Brain microvascular endothelial cell (primary cell): ENCODE measurements around the gene LMF1.

ENCODE experiments used
- DNase-seq: peaks from one replicate; pipeline ENCODE4 v3.0.0-alpha.2; 2020
- H3K27ac ChIP-seq: fragments of 250-450 bp; sonication (Bioruptor Pico); 2 replicates; pipeline ENCODE4 v1.5.1; 2020; ENCODE audit warnings: mild to moderate bottlenecking, moderate library complexity
- H3K27me3 ChIP-seq: fragments of 250-450 bp; sonication (Bioruptor Pico); replicated peaks from 2 replicates; pipeline ENCODE4 v1.5.1; 2020; ENCODE audit warnings: mild to moderate bottlenecking
- H3K36me3 ChIP-seq: fragments of 250-450 bp; sonication (Bioruptor Pico); replicated peaks from 2 replicates; pipeline ENCODE4 v1.5.1; 2020; ENCODE audit warnings: mild to moderate bottlenecking
- H3K4me3 ChIP-seq: 2 replicates; pipeline ENCODE4 v1.5.1; 2011; ENCODE audit warnings: low read depth, mild to moderate bottlenecking, control low read depth, low read length, moderate library complexity
- in situ Hi-C: cut with HindIII; loops from 2 replicates; pipeline ENCODE4 v1.10.0; 2017; ENCODE audit warnings: low sequenced_read_pairs, low pct_ligation_motif_present
- TF ChIP-seq, protein P1 (sequence below): IDR thresholded peaks from 2 replicates; pipeline ENCODE4 v1.5.1; 2011; ENCODE audit warnings: low read depth, mild to moderate bottlenecking, moderate library complexity, low read length, control low read depth, inconsistent platforms; ENCODE audit errors: missing control alignments

LMF1 gene

DNA sequence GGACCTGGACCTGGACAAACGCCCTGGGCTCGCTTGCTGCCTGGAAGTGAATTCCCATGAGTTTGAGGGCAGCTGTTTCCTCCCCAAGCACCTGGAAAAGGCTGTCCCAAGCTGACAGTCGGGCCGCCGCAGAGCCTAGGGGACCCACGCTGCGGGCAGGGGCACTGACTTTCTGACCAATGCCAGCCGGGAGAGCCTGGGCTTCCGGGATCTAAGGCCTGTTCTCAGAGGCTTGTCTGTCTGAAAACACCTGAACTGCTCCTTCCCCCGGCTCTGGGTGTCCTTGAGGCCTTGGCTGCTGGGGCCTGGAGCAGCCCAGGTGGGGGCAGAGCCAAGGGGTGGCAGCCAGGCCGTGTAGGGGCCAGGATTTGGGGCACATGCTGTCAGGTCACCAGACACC is 72.6 kb downstream of the LMF1 start:
- no peak overlapping the region for H3K27ac ChIP-seq
- DNase-seq = no peak
- TF ChIP-seq, protein P1, sequence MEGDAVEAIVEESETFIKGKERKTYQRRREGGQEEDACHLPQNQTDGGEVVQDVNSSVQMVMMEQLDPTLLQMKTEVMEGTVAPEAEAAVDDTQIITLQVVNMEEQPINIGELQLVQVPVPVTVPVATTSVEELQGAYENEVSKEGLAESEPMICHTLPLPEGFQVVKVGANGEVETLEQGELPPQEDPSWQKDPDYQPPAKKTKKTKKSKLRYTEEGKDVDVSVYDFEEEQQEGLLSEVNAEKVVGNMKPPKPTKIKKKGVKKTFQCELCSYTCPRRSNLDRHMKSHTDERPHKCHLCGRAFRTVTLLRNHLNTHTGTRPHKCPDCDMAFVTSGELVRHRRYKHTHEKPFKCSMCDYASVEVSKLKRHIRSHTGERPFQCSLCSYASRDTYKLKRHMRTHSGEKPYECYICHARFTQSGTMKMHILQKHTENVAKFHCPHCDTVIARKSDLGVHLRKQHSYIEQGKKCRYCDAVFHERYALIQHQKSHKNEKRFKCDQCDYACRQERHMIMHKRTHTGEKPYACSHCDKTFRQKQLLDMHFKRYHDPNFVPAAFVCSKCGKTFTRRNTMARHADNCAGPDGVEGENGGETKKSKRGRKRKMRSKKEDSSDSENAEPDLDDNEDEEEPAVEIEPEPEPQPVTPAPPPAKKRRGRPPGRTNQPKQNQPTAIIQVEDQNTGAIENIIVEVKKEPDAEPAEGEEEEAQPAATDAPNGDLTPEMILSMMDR = no peak
- H3K4me3 ChIP-seq = no peak overlapping the region
- in situ Hi-C loops = no loop called here
- no peaks in the 10 kb centered on the region for H3K27me3 ChIP-seq
- no peaks in the 10 kb centered on the region for H3K36me3 ChIP-seq

DNA sequence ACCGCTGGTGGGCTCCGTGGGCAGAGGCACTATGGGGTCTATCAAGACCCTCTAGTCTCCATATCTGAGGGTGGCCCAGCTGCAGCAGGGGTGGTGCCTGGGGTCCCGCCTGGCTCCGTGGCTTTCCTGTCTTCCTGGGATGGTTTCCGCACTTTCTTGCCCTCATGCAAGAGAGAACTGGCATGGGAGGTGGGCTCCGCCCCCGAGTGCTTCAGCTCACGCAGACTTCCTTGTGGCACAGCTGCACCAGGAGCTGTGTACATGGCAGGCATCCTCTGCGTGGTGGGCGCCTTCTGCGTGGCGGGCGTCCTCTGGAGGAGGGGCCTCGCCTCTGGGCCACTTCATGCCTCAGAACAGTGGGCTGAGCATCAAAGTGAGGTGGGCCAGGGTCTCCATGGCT is 73.1 kb downstream of the LMF1 start:
- Histone ChIP-seq H3K4me3 (no peak overlapping the region), H3K36me3 (no peaks in the 10 kb centered on the region), H3K27ac (no peak overlapping the region), H3K27me3 (no peaks in the 10 kb centered on the region)
- no peak for DNase-seq
- TF ChIP-seq, protein P1 = no peak
- in situ Hi-C loops = no loop called here

DNA sequence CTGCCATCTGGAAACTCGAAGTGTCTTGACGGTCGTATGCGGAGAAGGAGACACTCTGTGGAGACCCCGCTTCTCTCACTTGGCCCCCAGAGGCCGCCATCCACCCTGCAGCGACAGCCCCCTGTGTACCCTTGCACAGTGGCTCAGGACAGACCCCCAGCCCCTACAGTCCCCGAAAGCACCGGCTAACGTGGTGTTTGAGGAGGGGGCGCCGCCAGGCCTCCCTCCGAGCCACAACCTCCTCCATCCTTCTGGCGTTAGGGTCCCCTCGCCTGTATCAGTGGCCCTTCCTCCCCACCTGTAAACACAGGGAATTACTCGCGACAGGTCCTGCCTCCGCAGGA is 73.6 kb downstream of the LMF1 start:
- DNase-seq = no peak
- no peak overlapping the region for H3K27ac ChIP-seq
- TF ChIP-seq, protein P1 = no peak
- H3K36me3 ChIP-seq = no peaks in the 10 kb centered on the region
- H3K4me3 ChIP-seq = no peak overlapping the region
- H3K27me3 ChIP-seq = no peaks in the 10 kb centered on the region
- in situ Hi-C loops = no loop called here

DNA sequence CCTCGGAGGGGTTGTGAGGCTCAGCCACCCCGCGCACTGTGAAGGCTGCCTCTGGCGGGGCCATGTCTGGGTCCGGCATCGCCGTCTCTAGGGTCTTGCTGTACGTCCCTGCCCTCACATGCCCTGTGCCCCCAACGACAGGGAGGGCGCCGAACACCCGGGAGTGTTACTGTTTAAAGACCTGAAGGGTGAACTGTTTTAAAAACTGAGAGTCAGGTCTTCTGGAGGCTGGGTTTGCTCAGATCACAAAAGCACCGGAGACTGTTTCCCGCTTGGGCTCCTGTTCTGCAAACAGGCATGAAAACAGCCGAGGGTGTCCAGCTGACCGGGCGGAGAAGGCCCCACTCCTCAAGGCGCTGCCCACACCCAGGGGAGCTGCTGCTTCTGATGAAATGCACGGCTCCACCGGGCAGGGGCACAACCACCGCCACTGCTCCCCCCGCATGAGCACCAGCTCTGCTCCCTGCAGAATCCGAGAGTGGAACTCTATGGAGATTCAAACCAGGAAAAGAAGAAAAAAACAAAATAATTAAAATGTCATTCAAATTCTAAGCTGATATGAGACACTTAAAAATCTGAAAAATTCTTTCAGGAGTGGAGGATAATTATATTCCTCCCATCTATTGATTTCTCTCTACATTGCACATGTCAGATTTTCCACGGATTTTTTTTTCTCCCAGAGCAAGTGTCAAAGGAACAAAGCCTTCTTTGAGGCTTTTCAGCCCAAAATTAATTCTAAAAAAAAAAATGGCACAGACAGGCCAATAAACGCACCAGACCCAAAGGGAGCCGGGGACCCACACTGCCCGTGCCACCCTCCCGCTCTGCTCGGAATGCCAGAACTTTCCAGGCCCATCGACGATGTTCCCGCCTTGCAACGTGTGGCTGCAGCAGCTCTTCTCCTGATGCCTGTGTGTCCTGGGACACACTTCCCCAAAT is 74.3 kb downstream of the LMF1 start:
- Histone ChIP-seq H3K27ac (no peak overlapping the region), H3K27me3 (no peaks in the 10 kb centered on the region), H3K4me3 (no peak overlapping the region), H3K36me3 (no peaks in the 10 kb centered on the region)
- DNase-seq = no peak
- TF ChIP-seq, protein P1 = no peak
- in situ Hi-C loops = no loop called here

DNA sequence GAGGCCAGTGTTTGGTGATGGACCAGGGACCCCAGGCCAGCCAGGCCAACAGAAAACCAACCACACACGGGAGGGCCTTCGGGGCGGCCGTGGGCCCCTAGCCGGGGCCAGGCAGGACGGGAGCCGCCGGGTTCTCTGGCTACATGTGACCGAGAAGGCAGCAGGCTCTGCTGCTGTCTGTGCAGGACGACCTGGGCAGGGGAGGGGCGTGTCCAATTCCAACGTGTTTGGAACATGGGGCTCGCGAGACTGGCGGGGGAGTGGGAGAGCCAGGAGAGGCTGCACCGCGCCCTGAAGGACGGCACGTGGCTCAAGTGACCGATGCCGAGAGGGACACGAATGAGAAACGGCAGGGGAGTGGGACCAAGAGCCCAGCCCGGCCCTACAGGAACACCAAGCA is 75.4 kb downstream of the LMF1 start:
- DNase-seq = no peak
- TF ChIP-seq, protein P1 = no peak
- no peaks in the 10 kb centered on the region for H3K27me3 ChIP-seq
- H3K36me3 ChIP-seq = no peaks in the 10 kb centered on the region
- in situ Hi-C loops = no loop called here
- H3K4me3 ChIP-seq = no peak overlapping the region
- no peak overlapping the region for H3K27ac ChIP-seq

DNA sequence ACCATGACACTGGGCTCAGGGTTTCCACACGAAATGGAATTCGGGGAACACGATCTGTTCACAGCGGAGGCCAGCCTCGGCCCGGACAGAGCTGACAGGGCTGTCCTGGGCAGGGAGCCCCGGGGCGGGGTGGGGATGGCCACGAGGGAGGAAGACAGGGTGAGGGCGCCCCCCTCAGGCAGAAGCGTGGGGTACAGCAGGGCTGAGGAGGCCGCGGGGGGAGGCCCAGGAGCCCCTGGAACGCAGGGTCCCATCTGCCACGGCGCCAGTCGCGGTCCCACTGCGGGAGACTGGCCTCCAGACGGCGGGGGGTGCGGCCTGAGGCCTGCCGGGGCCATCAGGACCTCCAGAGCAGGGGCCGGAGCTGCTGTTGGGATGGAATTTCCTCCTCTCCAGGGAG is 75.9 kb downstream of the LMF1 start:
- no peak overlapping the region for H3K27ac ChIP-seq
- H3K36me3 ChIP-seq = no peaks in the 10 kb centered on the region
- no peak for DNase-seq
- TF ChIP-seq, protein P1 = no peak
- no peak overlapping the region for H3K4me3 ChIP-seq
- no peaks in the 10 kb centered on the region for H3K27me3 ChIP-seq
- in situ Hi-C loops = no loop called here
